Muscle of leg (tissue), 16 donors: ENCODE data around the gene CSMD2. TPM values are rescaled to one million over a fixed set of nuclear protein-coding genes. Genes with fewer than 3 reads are reported as not detected.
"Not testable (repeated sequence)": the region's sequence is repeated elsewhere in the genome, so short reads cannot be mapped to it uniquely, and the experiment has no call there.

ENCODE experiments used
- DNase-seq: peaks from one replicate; pipeline ENCODE4 v3.0.0; 2013
- H3K27ac ChIP-seq: one replicate; pipeline ENCODE4 v1.5.1; 2013; ENCODE audit warnings: mild to moderate bottlenecking, low read length, control low read depth
- H3K27me3 ChIP-seq: one replicate; pipeline ENCODE4 v1.6.1; 2013; ENCODE audit warnings: low read length; ENCODE audit not compliant: control insufficient read depth, insufficient read depth
- H3K36me3 ChIP-seq: one replicate; pipeline ENCODE4 v1.6.1; 2013; ENCODE audit warnings: low read length; ENCODE audit not compliant: control insufficient read depth, insufficient read depth
- H3K4me1 ChIP-seq: one replicate; pipeline ENCODE4 v1.6.1; 2013; ENCODE audit warnings: low read length; ENCODE audit not compliant: control insufficient read depth, insufficient read depth
- H3K4me3 ChIP-seq: one replicate; pipeline ENCODE4 v1.5.1; 2013; ENCODE audit warnings: low read length, control low read depth
- H3K9me3 ChIP-seq: replicated peaks from 2 replicates; pipeline ENCODE4 v1.6.1; 2013; ENCODE audit warnings: low read depth, low read length; ENCODE audit not compliant: control insufficient read depth
- WGBS: methylation state at CpG from one replicate; pipeline ENCODE4 v1.1.5; 2013; ENCODE audit warnings: missing lambda C conversion rate; ENCODE audit not compliant: insufficient coverage; 5-methylcytosine and 5-hydroxymethylcytosine counted together
- long read RNA-seq, 11 donors: transcript quantifications; one replicate each; lab custom pipeline, GENCODE V29; 2026
- polyA plus RNA-seq, 8 donors: library from polyadenylated mRNA; unstranded; fragments of 120-200 nt; gene quantifications; one replicate each; pipeline versions ENCODE4 v1.2.1 to v1.2.3, GENCODE V29; 2013; ENCODE audit warnings: inconsistent platforms in 1 of 8, low replicate concordance in 1 of 8; ENCODE audit not compliant: insufficient read length in 8 of 8, insufficient read depth in 1 of 8
- total RNA-seq: library from RNA; stranded (reverse); fragments of 120-200 nt; gene quantifications from one replicate; pipeline ENCODE4 v1.2.4, GENCODE V29; 2013

Gene CSMD2
- total RNA-seq (0.27 TPM), polyA plus RNA-seq (1 to 10 TPM in 2 of 8 donors, under 1 TPM in 6; 0.43 to 1.6 (median 0.65) TPM)
- long read RNA-seq, donor 1 = 0 reads
- long read RNA-seq, donor 2 = 0 reads
- long read RNA-seq, donor 3 = 0 reads
- long read RNA-seq, donor 4 = 0 reads
- long read RNA-seq, donor 5 = 0 reads
- long read RNA-seq, donor 6 = 0 reads
- long read RNA-seq, donor 7 = 0 reads
- long read RNA-seq, donor 8 = 0 reads
- long read RNA-seq, donor 9 = 0 reads
- long read RNA-seq, donor 10 = 0 reads
- long read RNA-seq, donor 11 = 0 reads

GRCh38 chr1:34164771-34165391 is at the start of gene CSMD2:
Gene CSMD2 (minus strand): TSS chr1:34165230. CDS start chr1:34165097, 133 bp downstream.
- DNase-seq = peak; percentile 65
- H3K27ac ChIP-seq = no peak within 1 kb of the TSS
- H3K36me3 ChIP-seq = no peaks in the 10 kb centered on the region
- WGBS = under 1% methylated on average over 60 of the region's 78 CpGs
- peaks cover 23% of the 10 kb centered on the region for H3K4me1 ChIP-seq
- no peaks in the 10 kb centered on the region for H3K9me3 ChIP-seq
- peak within 1 kb of the TSS; percentile 13 for H3K4me3 ChIP-seq
- H3K27me3 ChIP-seq = peaks cover 86% of the 10 kb centered on the region

- no peaks in the 10 kb centered on the region for H3K36me3 ChIP-seq
- H3K27ac ChIP-seq = no peak overlapping the region
- no peak overlapping the region for H3K4me3 ChIP-seq
- WGBS = 38% methylated on average over 2 of the region's 3 CpGs
- H3K4me1 ChIP-seq = no peaks in the 10 kb centered on the region
- no peak for DNase-seq
- no peaks in the 10 kb centered on the region for H3K9me3 ChIP-seq
- no peaks in the 10 kb centered on the region for H3K27me3 ChIP-seq
Measured at GRCh38 chr1:34213956-34214355, 48.9 kb upstream of the CSMD2 start.

- Histone ChIP-seq H3K36me3 (no peaks in the 10 kb centered on the region), H3K27ac (no peak overlapping the region), H3K9me3 (no peaks in the 10 kb centered on the region), H3K27me3 (no peaks in the 10 kb centered on the region), H3K4me1 (no peaks in the 10 kb centered on the region), H3K4me3 (no peak overlapping the region)
- no peak for DNase-seq
- WGBS = 89% methylated on average over 4 of the region's 4 CpGs
Measured at GRCh38 chr1:34212673-34213072, 47.6 kb upstream of the CSMD2 start.

- H3K27me3 ChIP-seq = no peaks in the 10 kb centered on the region
- no peaks in the 10 kb centered on the region for H3K4me1 ChIP-seq
- DNase-seq = no peak
- WGBS = 92% methylated on average over 1 of the region's 1 CpG
- H3K9me3 ChIP-seq = no peaks in the 10 kb centered on the region
- no peak overlapping the region for H3K27ac ChIP-seq
- H3K4me3 ChIP-seq = no peak overlapping the region
- no peaks in the 10 kb centered on the region for H3K36me3 ChIP-seq
Measured at GRCh38 chr1:34199927-34200326, 34.9 kb upstream of the CSMD2 start.

- DNase-seq = no peak
- no peaks in the 10 kb centered on the region for H3K36me3 ChIP-seq
- H3K9me3 ChIP-seq = no peaks in the 10 kb centered on the region
- WGBS = 48% methylated on average over 3 of the region's 3 CpGs
- H3K4me3 ChIP-seq = no peak overlapping the region
- H3K27me3 ChIP-seq = peaks cover 4% of the 10 kb centered on the region
- no peaks in the 10 kb centered on the region for H3K4me1 ChIP-seq
- no peak overlapping the region for H3K27ac ChIP-seq
Measured at GRCh38 chr1:34192621-34193020, 27.6 kb upstream of the CSMD2 start.

- no peak overlapping the region for H3K4me3 ChIP-seq
- H3K9me3 ChIP-seq = no peaks in the 10 kb centered on the region
- H3K36me3 ChIP-seq = no peaks in the 10 kb centered on the region
- WGBS = 83% methylated on average over 1 of the region's 2 CpGs
- no peak for DNase-seq
- H3K4me1 ChIP-seq = no peaks in the 10 kb centered on the region
- peaks cover 10% of the 10 kb centered on the region for H3K27me3 ChIP-seq
- H3K27ac ChIP-seq = no peak overlapping the region
Measured at GRCh38 chr1:34190692-34191091, 25.7 kb upstream of the CSMD2 start.

- no peak for DNase-seq
- no peaks in the 10 kb centered on the region for H3K9me3 ChIP-seq
Measured at GRCh38 chr1:34188985-34189384, 24.0 kb upstream of the CSMD2 start.

GRCh38 chr1:34188418-34188817 is 23.4 kb upstream of the CSMD2 start:
- Histone ChIP-seq H3K4me3 (no peak overlapping the region), H3K27me3 (peaks cover 10% of the 10 kb centered on the region), H3K9me3 (no peaks in the 10 kb centered on the region), H3K4me1 (no peaks in the 10 kb centered on the region), H3K27ac (no peak overlapping the region), H3K36me3 (no peaks in the 10 kb centered on the region)
- 41% methylated on average over 2 of the region's 8 CpGs for WGBS
- no peak for DNase-seq

More at GRCh38 chr1:34188985-34189384, 24.0 kb upstream of the CSMD2 start:
- Histone ChIP-seq H3K4me3 (no peak overlapping the region), H3K36me3 (no peaks in the 10 kb centered on the region), H3K27me3 (peaks cover 10% of the 10 kb centered on the region), H3K4me1 (no peaks in the 10 kb centered on the region), H3K27ac (no peak overlapping the region)
- 70% methylated on average over 3 of the region's 4 CpGs for WGBS

GRCh38 chr1:34186741-34187494 is 21.9 kb upstream of the CSMD2 start:
- Histone ChIP-seq H3K27ac (no peak overlapping the region), H3K4me1 (no peaks in the 10 kb centered on the region), H3K4me3 (no peak overlapping the region), H3K36me3 (no peaks in the 10 kb centered on the region), H3K27me3 (peaks cover 10% of the 10 kb centered on the region), H3K9me3 (no peaks in the 10 kb centered on the region)
- 68% methylated on average over 5 of the region's 12 CpGs for WGBS
- no peak for DNase-seq

- DNase-seq, H3K36me3 ChIP-seq, H3K27ac ChIP-seq, H3K9me3 ChIP-seq, H3K4me1 ChIP-seq, H3K4me3 ChIP-seq: not testable (repeated sequence)
- peaks cover 13% of the 10 kb centered on the region for H3K27me3 ChIP-seq
- 100% methylated on average over 1 of the region's 4 CpGs for WGBS
Measured at GRCh38 chr1:34183381-34183780, 18.4 kb upstream of the CSMD2 start.
